Activated CD4-positive, alpha-beta memory T cell treated with anti-CD3 and anti-CD28 coated beads, Interleukin-2, amount 10 ng/mL, durations not matched to agents 7 days and 5 days (primary cell): ENCODE measurements around the gene XYLT1. TPM values are rescaled to one million over a fixed set of nuclear protein-coding genes. Genes with fewer than 3 reads are reported as not detected.

Experiments used
- CTCF ChIA-PET: fragments of 350-600 bp; sonication (Branson Sonifier 250); formaldehyde crosslinking; loops from one replicate; lab custom pipeline; 2021; ENCODE audit warnings: antibody characterized with exemption, inconsistent platforms; lab: Charles Lee
- POLR2A ChIA-PET: fragments of 350-600 bp; sonication (Branson Sonifier 250); formaldehyde crosslinking; loops from one replicate; lab custom pipeline; 2021; ENCODE audit warnings: antibody characterized with exemption; lab: Charles Lee
- DNase-seq: peaks from one replicate; pipeline ENCODE4 v3.0.0-alpha.2; 2020
- H3K27ac Mint-ChIP-seq: one replicate; pipeline ENCODE4 v1.8.0; 2021; ENCODE audit warnings: mild to moderate bottlenecking, mixed read lengths
- H3K27me3 Mint-ChIP-seq: one replicate; pipeline ENCODE4 v1.8.0; 2021; ENCODE audit warnings: mixed read lengths
- H3K36me3 Mint-ChIP-seq: one replicate; pipeline ENCODE4 v1.8.0; 2021; ENCODE audit warnings: low read depth, mixed read lengths
- H3K4me1 Mint-ChIP-seq: one replicate; pipeline ENCODE4 v1.8.0; 2021; ENCODE audit warnings: mixed read lengths
- H3K4me3 Mint-ChIP-seq: one replicate; pipeline ENCODE4 v1.8.0; 2021; ENCODE audit warnings: mild to moderate bottlenecking, mixed read lengths
- H3K9me3 Mint-ChIP-seq: one replicate; pipeline ENCODE4 v1.8.0; 2021; ENCODE audit warnings: mixed read lengths
- total RNA-seq, 2 experiments: library from RNA; stranded (reverse); gene quantifications; one replicate each; pipeline ENCODE4 v1.2.3, GENCODE V29; 2021

The XYLT1 gene
- total RNA-seq, 2 experiments from 2014 or later, result 30.2 to 34.9 TPM

DNA sequence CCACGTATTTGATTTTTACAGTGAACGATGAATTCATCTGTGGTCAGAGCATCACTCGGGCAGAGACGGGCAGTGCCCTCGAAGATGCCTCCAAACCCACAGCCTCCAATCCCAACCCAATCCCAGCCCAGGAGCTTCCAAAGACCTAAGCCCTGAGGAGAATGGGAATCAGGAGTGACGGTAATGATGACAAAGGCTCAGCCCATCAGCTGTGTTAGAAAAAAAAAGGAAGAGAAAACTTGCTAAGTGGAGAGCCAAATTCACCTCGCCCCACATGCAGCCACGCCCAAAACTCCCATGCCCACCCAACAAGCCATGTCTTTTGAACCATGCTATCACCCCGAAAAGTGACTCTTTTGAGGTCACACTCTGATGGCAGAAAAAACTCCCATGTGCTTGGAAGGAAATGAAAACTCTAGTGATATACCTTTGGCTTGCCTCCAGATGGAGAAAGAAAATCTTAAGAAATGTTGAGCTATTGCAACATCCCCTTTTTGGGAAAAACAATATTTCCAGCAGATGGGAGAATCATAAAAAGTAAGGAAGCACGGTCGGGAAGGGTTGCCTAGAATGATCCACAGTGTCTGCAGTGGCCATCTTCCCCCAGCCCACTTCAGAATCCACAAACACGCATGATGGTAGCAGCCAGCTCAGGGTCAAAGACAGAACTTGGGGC lies 37.7 kb downstream of the XYLT1 start:
- Mint-ChIP-seq H3K36me3 (peaks cover 38% of the 10 kb centered on the region), H3K27me3 (no peaks in the 10 kb centered on the region), H3K9me3 (peaks cover 2% of the 10 kb centered on the region), H3K4me3 (no peak overlapping the region), H3K4me1 (peaks cover 7% of the 10 kb centered on the region), H3K27ac (no peak overlapping the region)
- ChIA-PET CTCF (interaction anchor here (0.5 kb wide), 1 partner anchor 236 kb away, joined by 3 read pairs; no protein-coding TSS in a partner anchor), POLR2A (no interaction called here)
- DNase-seq, result no peak

DNA sequence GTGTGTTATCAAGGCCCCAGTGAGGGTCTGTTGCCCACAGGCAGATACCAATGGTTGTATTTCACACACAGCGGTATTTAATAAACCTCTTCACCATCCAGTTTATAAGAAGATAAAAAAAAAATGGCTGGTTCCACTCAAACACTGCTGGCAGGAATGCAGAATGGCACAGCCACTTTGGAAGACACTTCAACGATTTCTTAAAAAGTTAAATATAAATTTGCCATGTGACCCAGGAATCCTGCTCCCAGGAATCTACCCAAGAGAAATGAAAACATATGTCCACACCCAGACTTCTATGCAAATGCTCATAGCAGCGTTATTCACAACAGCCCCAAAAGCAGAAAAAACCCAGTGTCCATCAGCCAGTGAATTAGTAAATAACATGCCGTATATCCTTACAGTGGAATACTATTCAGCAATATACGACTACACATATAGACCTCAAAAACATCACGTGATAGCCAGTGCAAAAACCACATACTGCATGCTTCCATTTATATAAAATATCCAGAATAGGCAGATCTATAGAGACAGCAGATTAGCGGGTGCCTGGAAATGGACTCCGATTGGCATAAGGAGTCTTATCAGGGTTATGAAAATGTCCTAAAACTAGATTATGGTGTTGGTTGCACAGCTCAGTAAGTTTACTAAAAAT lies 38.7 kb downstream of the XYLT1 start:
- POLR2A ChIA-PET, result no interaction called here
- no peak for DNase-seq

DNA sequence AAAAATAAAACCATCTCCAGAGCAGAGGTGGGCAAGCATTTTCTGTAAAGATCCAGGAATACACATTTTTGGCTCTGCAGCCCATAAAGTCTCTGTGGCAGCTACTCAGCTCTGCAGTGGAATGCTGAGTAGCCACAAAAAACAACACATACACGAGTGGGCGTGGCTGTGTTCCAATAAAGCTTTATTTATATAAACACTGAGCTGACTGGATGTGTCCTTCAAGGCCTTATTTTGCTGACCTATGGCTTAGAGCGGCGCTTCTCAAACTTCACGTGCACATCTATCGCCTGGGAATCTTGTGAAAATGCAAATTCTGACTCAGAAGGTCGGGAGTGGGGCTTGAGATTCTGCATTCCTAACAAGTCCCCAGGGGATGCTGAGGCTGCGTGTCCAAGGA lies 39.7 kb downstream of the XYLT1 start:
- Mint-ChIP-seq H3K27ac (no peak overlapping the region), H3K4me1 (peaks cover 2% of the 10 kb centered on the region), H3K27me3 (no peaks in the 10 kb centered on the region), H3K4me3 (no peak overlapping the region), H3K36me3 (peaks cover 29% of the 10 kb centered on the region), H3K9me3 (peaks cover 2% of the 10 kb centered on the region)
- CTCF ChIA-PET, result no interaction called here
- POLR2A ChIA-PET, result no interaction called here
- no peak for DNase-seq

More for the DNA sequence above, 38.7 kb downstream of the XYLT1 start:
- peaks cover 2% of the 10 kb centered on the region for H3K9me3 Mint-ChIP-seq
- peaks cover 35% of the 10 kb centered on the region for H3K36me3 Mint-ChIP-seq
- no peak overlapping the region for H3K27ac Mint-ChIP-seq
- H3K4me1 Mint-ChIP-seq, result peaks cover 3% of the 10 kb centered on the region
- CTCF ChIA-PET, result no interaction called here
- no peak overlapping the region for H3K4me3 Mint-ChIP-seq
- H3K27me3 Mint-ChIP-seq, result no peaks in the 10 kb centered on the region

DNA sequence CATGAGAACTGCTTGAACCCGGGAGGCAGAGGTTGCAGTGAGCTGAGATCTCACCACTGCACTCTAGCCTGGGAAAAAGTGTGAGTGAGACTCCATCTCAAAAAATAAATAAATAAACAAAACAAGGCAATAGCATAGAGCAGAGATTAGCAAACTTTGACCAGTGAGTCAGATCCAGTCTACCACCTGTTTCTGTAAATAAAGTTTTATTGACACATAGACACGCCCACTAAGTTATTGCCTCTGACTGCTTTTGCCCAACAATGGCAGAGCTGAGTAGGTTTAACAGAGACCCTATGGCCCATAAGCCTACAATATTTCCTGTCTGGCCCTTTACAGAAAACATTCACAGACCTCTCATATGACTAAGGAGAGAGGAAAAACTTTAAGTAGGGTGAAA lies 44.3 kb downstream of the XYLT1 start:
- ChIA-PET CTCF (no interaction called here), POLR2A (no interaction called here)
- H3K4me3 Mint-ChIP-seq, result no peak overlapping the region
- peaks cover 2% of the 10 kb centered on the region for H3K9me3 Mint-ChIP-seq
- H3K27me3 Mint-ChIP-seq, result no peaks in the 10 kb centered on the region
- no peak for DNase-seq
- peaks cover 30% of the 10 kb centered on the region for H3K36me3 Mint-ChIP-seq
- peaks cover under 1% of the 10 kb centered on the region for H3K4me1 Mint-ChIP-seq
- H3K27ac Mint-ChIP-seq, result no peak overlapping the region

DNA sequence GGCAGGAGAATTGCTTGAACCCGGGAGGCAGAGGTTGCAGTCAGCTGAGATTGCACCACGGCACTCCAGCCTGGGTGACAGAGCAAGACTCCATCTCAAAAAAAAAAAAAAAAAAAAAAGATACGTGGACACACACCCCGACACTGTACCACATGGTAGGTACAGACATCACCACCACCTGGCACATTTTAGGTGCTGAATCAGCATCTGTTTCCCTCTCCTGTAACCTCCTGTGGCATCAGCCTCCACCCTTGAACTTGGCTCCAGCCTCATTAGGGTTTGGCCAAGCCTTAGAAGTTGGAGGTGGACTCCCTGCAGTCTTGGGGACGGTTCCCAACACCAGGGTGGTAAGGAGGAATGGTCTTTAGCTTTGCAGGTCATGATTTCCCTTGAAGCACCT lies 46.0 kb downstream of the XYLT1 start:
- Mint-ChIP-seq H3K9me3 (no peaks in the 10 kb centered on the region), H3K4me1 (peaks cover 2% of the 10 kb centered on the region), H3K27ac (no peak overlapping the region), H3K4me3 (no peak overlapping the region), H3K36me3 (peaks cover 27% of the 10 kb centered on the region), H3K27me3 (no peaks in the 10 kb centered on the region)
- CTCF ChIA-PET, result no interaction called here
- POLR2A ChIA-PET, result no interaction called here
- no peak for DNase-seq

DNA sequence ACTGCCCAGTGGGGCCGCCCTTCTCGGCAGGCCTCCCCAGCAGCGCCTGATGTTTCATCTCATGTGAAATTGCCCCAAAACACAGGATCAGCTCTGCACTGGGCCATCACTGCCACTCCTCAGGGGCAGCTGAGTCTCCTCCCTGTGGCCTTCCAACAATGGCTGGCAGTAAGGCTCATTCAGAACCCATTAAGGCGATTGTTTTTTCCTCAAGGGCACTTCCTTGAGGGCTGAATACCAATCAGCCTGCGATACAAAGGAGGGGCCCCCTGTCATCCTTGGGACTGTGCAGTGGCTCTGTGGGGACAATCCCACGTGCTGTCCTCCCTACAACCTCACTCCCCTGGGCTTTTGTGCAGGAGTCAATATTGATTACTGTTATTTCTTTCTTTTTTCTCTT lies 47.5 kb downstream of the XYLT1 start:
- H3K4me1 Mint-ChIP-seq, result peaks cover 2% of the 10 kb centered on the region
- no peaks in the 10 kb centered on the region for H3K9me3 Mint-ChIP-seq
- no peak overlapping the region for H3K4me3 Mint-ChIP-seq
- ChIA-PET CTCF (no interaction called here), POLR2A (no interaction called here)
- no peak overlapping the region for H3K27ac Mint-ChIP-seq
- no peak for DNase-seq
- H3K36me3 Mint-ChIP-seq, result peaks cover 20% of the 10 kb centered on the region
- H3K27me3 Mint-ChIP-seq, result no peaks in the 10 kb centered on the region

DNA sequence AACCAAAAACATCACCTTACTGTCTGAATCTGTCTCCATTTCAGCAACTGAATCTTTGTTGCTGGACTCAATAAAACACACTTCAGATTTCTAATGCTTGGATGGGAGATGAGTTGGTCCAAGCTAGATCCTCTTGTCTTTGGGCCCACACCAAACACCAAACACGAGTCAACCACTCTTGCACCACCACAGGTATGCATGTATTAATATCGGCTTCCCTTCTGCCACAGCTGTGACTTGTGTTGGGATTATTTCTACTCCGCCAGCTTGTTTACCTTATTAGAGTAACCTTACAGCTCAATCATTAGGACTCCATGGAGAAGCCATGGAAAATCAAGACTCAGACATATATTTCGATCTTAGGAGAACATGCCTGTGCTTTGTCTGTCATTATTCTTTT lies 49.9 kb downstream of the XYLT1 start:
- H3K9me3 Mint-ChIP-seq, result no peaks in the 10 kb centered on the region
- H3K36me3 Mint-ChIP-seq, result peaks cover 15% of the 10 kb centered on the region

DNA sequence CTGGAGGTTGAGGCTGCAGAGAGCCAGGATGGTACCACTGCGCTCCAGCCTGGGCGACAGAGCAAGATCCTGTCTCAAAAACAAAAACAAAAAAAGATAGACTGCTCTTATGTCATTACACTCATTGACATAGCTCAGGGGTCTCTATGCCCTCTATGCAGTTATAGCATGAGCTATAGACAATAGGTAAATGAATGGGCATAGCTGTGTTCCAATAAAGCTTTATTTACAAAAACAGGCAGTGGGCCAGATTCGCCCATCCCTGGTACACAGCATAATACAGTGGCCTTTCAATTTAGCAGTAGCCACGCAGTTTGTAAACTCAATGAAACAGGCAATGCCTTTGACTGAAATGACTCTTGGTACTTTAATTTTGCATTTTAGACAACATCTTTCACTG lies 51.5 kb downstream of the XYLT1 start:
- Mint-ChIP-seq H3K9me3 (no peaks in the 10 kb centered on the region), H3K4me1 (peaks cover 38% of the 10 kb centered on the region), H3K27me3 (no peaks in the 10 kb centered on the region), H3K4me3 (no peak overlapping the region), H3K36me3 (peaks cover 12% of the 10 kb centered on the region), H3K27ac (no peak overlapping the region)
- ChIA-PET POLR2A (interaction anchor here (0.7 kb wide), 1 partner anchor 58 kb away, joined by 3 read pairs; no protein-coding TSS in a partner anchor), CTCF (no interaction called here)
- no peak for DNase-seq

More for the DNA sequence above, 49.9 kb downstream of the XYLT1 start:
- POLR2A ChIA-PET, result interaction anchor here (0.7 kb wide), 1 partner anchor 32 kb away, joined by 3 read pairs; no protein-coding TSS in a partner anchor
- H3K27ac Mint-ChIP-seq, result no peak overlapping the region
- H3K4me3 Mint-ChIP-seq, result no peak overlapping the region
- DNase-seq, result no peak
- CTCF ChIA-PET, result no interaction called here
- H3K4me1 Mint-ChIP-seq, result peaks cover 24% of the 10 kb centered on the region
- no peaks in the 10 kb centered on the region for H3K27me3 Mint-ChIP-seq

DNA sequence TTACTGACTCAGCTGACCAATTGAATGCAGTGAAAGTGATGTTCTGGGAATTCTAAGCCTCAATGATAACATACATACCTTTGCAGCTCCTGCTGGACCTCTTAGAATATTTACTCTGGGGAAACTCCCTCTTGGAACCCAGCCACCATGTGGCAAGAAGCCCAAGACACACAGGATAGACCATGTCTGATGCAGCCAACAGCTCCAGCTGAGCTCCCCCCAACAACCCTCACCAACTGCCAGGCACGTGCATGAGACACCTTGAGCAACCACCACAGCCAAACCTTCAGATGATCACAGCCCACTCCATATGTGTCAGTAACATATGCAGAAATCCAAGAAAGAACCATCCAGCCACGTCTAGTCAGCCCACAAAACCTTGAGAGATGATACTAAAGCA lies 53.0 kb downstream of the XYLT1 start:
- DNase-seq, result no peak
- Mint-ChIP-seq H3K4me1 (peaks cover 48% of the 10 kb centered on the region), H3K27me3 (no peaks in the 10 kb centered on the region), H3K4me3 (no peak overlapping the region), H3K27ac (peak overlapping the region; percentile 86), H3K36me3 (peaks cover 12% of the 10 kb centered on the region), H3K9me3 (no peaks in the 10 kb centered on the region)
- ChIA-PET POLR2A (interaction anchor here (0.9 to 3.0 kb wide), 8 partner anchors 10 to 145 kb away, joined by 3 to 50 read pairs (median 6); no protein-coding TSS in a partner anchor), CTCF (interaction anchor here (1.2 to 3.1 kb wide), 4 partner anchors 47 to 75 kb away, joined by 3 to 19 read pairs (median 16); no protein-coding TSS in a partner anchor)

DNA sequence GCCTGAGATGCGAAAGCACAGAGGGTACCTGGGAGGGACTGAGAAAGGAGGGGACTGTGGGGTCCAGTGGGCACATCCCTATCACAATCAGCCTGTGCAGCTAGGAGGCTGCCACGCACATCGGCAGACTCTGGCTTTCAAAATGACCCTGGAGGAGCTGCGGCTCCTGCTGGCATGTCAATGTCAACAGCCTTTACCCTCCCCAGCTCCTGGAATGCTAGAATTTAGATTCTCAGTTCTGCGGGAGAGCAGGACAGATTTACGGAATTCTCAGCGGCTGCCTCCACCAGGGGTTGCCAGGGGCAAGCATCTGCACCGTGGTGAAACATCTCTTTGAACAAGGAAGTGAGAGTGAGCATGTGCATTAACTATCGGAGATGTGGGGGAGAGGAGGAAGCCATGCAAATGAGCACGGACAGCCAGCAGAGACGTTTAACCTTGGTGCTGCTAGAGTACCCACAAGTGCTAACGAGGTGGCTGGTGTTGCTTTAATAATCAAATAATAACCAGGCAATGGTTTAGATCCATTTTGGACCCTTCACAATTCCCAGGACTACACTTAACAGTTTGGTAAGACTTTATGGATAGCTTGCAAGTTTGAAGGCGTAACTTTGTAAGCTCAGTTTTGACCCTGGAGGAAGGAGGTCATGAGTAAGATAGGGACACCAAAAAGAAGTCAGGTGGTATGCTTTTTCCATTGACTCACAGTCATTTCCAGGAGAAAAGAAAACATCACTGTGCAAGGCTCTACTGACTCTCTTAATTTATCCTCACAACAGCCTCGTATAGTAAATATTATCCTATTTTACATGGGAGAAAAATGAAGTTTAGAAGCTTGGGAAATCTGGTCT lies 54.1 kb downstream of the XYLT1 start:
- Mint-ChIP-seq H3K36me3 (peaks cover 12% of the 10 kb centered on the region), H3K4me1 (peaks cover 48% of the 10 kb centered on the region), H3K9me3 (no peaks in the 10 kb centered on the region), H3K27ac (peak overlapping the region; percentile 86), H3K4me3 (peak overlapping the region; percentile 40), H3K27me3 (no peaks in the 10 kb centered on the region)
- DNase-seq, result peak; percentile 58
- CTCF ChIA-PET, result interaction anchor here (0.6 to 3.1 kb wide), 16 partner anchors 11 to 182 kb away, joined by 3 to 19 read pairs (median 4); no protein-coding TSS in a partner anchor
- POLR2A ChIA-PET, result interaction anchor here (0.6 to 3.0 kb wide), 18 partner anchors 11 to 155 kb away, joined by 3 to 50 read pairs (median 4); no protein-coding TSS in a partner anchor

DNA sequence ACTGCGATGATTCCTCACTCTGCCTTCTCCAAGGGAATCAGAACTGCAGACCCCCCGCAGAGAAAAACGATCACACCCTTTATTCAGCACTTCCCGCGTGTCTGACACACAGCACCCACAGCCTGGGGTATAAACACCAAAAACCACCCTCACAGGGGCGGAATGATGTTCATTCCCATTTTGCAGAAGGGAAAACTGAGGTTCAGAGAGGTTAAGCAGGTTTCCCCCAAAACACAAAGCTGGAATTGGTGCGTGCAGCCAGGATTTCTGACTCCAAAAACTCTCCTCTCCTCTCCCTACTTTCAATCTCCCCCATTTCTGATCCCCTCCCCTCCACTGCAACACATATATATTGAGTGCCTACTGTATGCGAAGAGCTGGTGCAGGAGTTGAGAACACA lies 55.8 kb downstream of the XYLT1 start:
- H3K4me1 Mint-ChIP-seq, result peaks cover 48% of the 10 kb centered on the region
- ChIA-PET POLR2A (interaction anchor here (1.2 to 3.0 kb wide), 3 partner anchors 33 to 55 kb away, joined by 3 to 50 read pairs (median 8); no protein-coding TSS in a partner anchor), CTCF (interaction anchor here (3.1 kb wide), 1 partner anchor 53 kb away, joined by 16 read pairs; no protein-coding TSS in a partner anchor)
- no peak for DNase-seq
- no peak overlapping the region for H3K27ac Mint-ChIP-seq
- no peaks in the 10 kb centered on the region for H3K27me3 Mint-ChIP-seq
- H3K36me3 Mint-ChIP-seq, result peaks cover 19% of the 10 kb centered on the region
- no peak overlapping the region for H3K4me3 Mint-ChIP-seq
- no peaks in the 10 kb centered on the region for H3K9me3 Mint-ChIP-seq

DNA sequence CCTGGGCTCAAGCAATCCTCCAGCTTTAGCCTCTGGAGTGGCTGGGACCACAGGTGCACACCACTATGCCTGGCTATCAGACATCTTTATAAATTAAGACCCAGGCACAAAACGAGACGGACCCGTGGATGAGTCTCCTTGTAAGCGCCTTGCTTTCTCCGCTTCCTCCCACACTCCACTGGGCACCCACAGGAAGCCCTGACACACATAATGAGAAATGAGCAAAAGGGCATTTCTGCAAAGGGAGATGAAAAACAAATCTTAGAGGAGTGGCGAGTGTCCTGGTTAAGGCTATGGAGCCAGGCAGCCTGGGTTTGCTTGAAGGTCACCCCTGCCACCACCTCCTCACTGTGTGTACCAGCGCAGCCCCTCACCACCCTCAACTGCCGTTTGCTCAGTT lies 56.3 kb downstream of the XYLT1 start:
- Mint-ChIP-seq H3K27me3 (no peaks in the 10 kb centered on the region), H3K27ac (no peak overlapping the region), H3K36me3 (peaks cover 20% of the 10 kb centered on the region), H3K4me3 (no peak overlapping the region), H3K4me1 (peaks cover 48% of the 10 kb centered on the region), H3K9me3 (no peaks in the 10 kb centered on the region)
- POLR2A ChIA-PET, result interaction anchor here (0.5 kb wide), 1 partner anchor 141 kb away, joined by 3 read pairs; no protein-coding TSS in a partner anchor
- DNase-seq, result peak; percentile 39
- CTCF ChIA-PET, result no interaction called here
